DND-41 (cell line): ENCODE measurements around the gene MYO1D.

Source experiments
- ATAC-seq: fragments of 200-7000 bp; cut with Tn5 transposase; 3 replicates; pipeline ENCODE4 v1.9.1; 2021; ENCODE audit warnings: low read depth; ENCODE audit not compliant: insufficient read depth
- DNase-seq: peaks from one replicate; pipeline ENCODE4 v3.0.0-alpha.2; 2020
- H2AFZ ChIP-seq: 2 replicates; pipeline ENCODE4 v1.6.0; 2012; ENCODE audit warnings: low read depth, low read length
- H3K27ac ChIP-seq: 2 replicates; pipeline ENCODE4 v1.5.1; 2012; ENCODE audit warnings: low read length, inconsistent platforms
- H3K27me3 ChIP-seq: fragments of 200-600 bp; sonication (generic); 2 replicates; pipeline ENCODE4 v1.6.0; 2012; ENCODE audit warnings: low read length, mild to moderate bottlenecking, inconsistent platforms; ENCODE audit not compliant: insufficient read depth, poor library complexity
- H3K36me3 ChIP-seq: 2 replicates; pipeline ENCODE4 v1.5.1; 2012; ENCODE audit warnings: low read length, inconsistent platforms; ENCODE audit not compliant: insufficient read depth
- H3K4me1 ChIP-seq: 2 replicates; pipeline ENCODE4 v1.5.1; 2012; ENCODE audit warnings: mild to moderate bottlenecking, low read length; ENCODE audit not compliant: insufficient read depth
- H3K4me2 ChIP-seq: 2 replicates; pipeline ENCODE4 v1.6.0; 2012; ENCODE audit warnings: mild to moderate bottlenecking, moderate library complexity, low read length, inconsistent platforms; ENCODE audit not compliant: insufficient read depth
- H3K4me3 ChIP-seq, 2 experiments: fragments of 200-600 bp in 1 of 2; shearing (Covaris generic) in 1 of 2; 2 replicates each; pipeline ENCODE4 v1.5.1; 2012 to 2016; ENCODE audit warnings: inconsistent platforms in 2 of 2, low read length in 2 of 2, mild to moderate bottlenecking in 2 of 2, low read depth in 1 of 2, moderate library complexity in 1 of 2
- H3K79me2 ChIP-seq: 2 replicates; pipeline ENCODE4 v1.6.0; 2012; ENCODE audit warnings: low read length, inconsistent platforms; ENCODE audit not compliant: insufficient read depth
- H3K9ac ChIP-seq: 2 replicates; pipeline ENCODE4 v1.6.0; 2012; ENCODE audit warnings: low read depth, mild to moderate bottlenecking, inconsistent platforms, low read length, moderate library complexity
- H3K9me3 ChIP-seq: 2 replicates; pipeline ENCODE4 v1.5.1; 2012; ENCODE audit warnings: low read length, moderate library complexity, mild to moderate bottlenecking, inconsistent platforms; ENCODE audit not compliant: insufficient read depth, severe bottlenecking
- H4K20me1 ChIP-seq: 2 replicates; pipeline ENCODE4 v1.6.0; 2012; ENCODE audit warnings: low read length; ENCODE audit not compliant: insufficient read depth
- CTCF ChIP-seq: IDR thresholded peaks from 2 replicates; pipeline ENCODE4 v1.5.1; 2012; ENCODE audit warnings: borderline replicate concordance, low read length, moderate library complexity, mild to moderate bottlenecking; ENCODE audit not compliant: poor library complexity, severe bottlenecking; ENCODE audit errors: extremely low read depth
- EZH2 ChIP-seq: IDR thresholded peaks from 3 replicates; pipeline ENCODE4 v1.6.1; 2012; ENCODE audit warnings: borderline replicate concordance, low read depth, mild to moderate bottlenecking, moderate library complexity, low read length, inconsistent platforms; ENCODE audit not compliant: severe bottlenecking

The MYO1D gene

GRCh38 chr17:32792207-32792606 is 84.7 kb downstream of the MYO1D start:
- DNase-seq (no peak), ATAC-seq (no peak)
- no peaks in the 10 kb centered on the region for H3K4me1 ChIP-seq
- H2AFZ ChIP-seq = no peak overlapping the region
- peaks cover 7% of the 10 kb centered on the region for H3K27me3 ChIP-seq
- H3K4me3 ChIP-seq = no peak overlapping the region
- no peak overlapping the region for H3K4me2 ChIP-seq
- no peaks in the 10 kb centered on the region for H3K9me3 ChIP-seq
- TF ChIP-seq EZH2 (no peak), CTCF (no peak)
- H3K9ac ChIP-seq = no peak overlapping the region
- H3K79me2 ChIP-seq = no peaks in the 10 kb centered on the region
- no peaks in the 10 kb centered on the region for H4K20me1 ChIP-seq
- no peaks in the 10 kb centered on the region for H3K36me3 ChIP-seq
- no peak overlapping the region for H3K27ac ChIP-seq

- no peak for DNase-seq
- Histone ChIP-seq H3K27me3 (peaks cover 3% of the 10 kb centered on the region), H3K4me1 (no peaks in the 10 kb centered on the region), H3K9me3 (no peaks in the 10 kb centered on the region), H3K27ac (no peak overlapping the region), H3K4me3 (no peak overlapping the region), H3K36me3 (no peaks in the 10 kb centered on the region), H3K9ac (no peak overlapping the region), H3K4me2 (no peak overlapping the region), H3K79me2 (no peaks in the 10 kb centered on the region), H2AFZ (no peak overlapping the region), H4K20me1 (no peaks in the 10 kb centered on the region)
- TF ChIP-seq CTCF = no peak
- ATAC-seq = no peak
Observed at GRCh38 chr17:32786169-32786568, 90.8 kb downstream of the MYO1D start.

- Histone ChIP-seq H3K4me1 (no peaks in the 10 kb centered on the region), H2AFZ (no peak overlapping the region), H3K9me3 (no peaks in the 10 kb centered on the region), H3K4me2 (no peak overlapping the region), H3K4me3 (no peak overlapping the region), H4K20me1 (no peaks in the 10 kb centered on the region), H3K27me3 (peaks cover 6% of the 10 kb centered on the region), H3K9ac (no peak overlapping the region), H3K36me3 (no peaks in the 10 kb centered on the region), H3K27ac (no peak overlapping the region), H3K79me2 (no peaks in the 10 kb centered on the region)
- no peak for TF ChIP-seq CTCF
- no peak for TF ChIP-seq EZH2
- ATAC-seq (no peak), DNase-seq (no peak)
Observed at GRCh38 chr17:32784113-32784512, 92.8 kb downstream of the MYO1D start.

- H3K36me3 ChIP-seq = no peaks in the 10 kb centered on the region
- H3K4me1 ChIP-seq = no peaks in the 10 kb centered on the region
- H3K9ac ChIP-seq = no peak overlapping the region
- H3K4me2 ChIP-seq = no peak overlapping the region
- peaks cover 6% of the 10 kb centered on the region for H3K27me3 ChIP-seq
- H2AFZ ChIP-seq = no peak overlapping the region
- DNase-seq (no peak), ATAC-seq (no peak)
- peak; percentile 80 for TF ChIP-seq CTCF
- TF ChIP-seq EZH2 = no peak
- H4K20me1 ChIP-seq = no peaks in the 10 kb centered on the region
- H3K9me3 ChIP-seq = no peaks in the 10 kb centered on the region
- H3K4me3 ChIP-seq = no peak overlapping the region
- H3K27ac ChIP-seq = no peak overlapping the region
- H3K79me2 ChIP-seq = no peaks in the 10 kb centered on the region
Observed at GRCh38 chr17:32783602-32784001, 93.3 kb downstream of the MYO1D start.
